ENCODE data around the gene SLC25A51.
A peak's percentile ranks its signal among the peaks of the same experiment; 100 is the strongest.

The SLC25A51 gene

DNA sequence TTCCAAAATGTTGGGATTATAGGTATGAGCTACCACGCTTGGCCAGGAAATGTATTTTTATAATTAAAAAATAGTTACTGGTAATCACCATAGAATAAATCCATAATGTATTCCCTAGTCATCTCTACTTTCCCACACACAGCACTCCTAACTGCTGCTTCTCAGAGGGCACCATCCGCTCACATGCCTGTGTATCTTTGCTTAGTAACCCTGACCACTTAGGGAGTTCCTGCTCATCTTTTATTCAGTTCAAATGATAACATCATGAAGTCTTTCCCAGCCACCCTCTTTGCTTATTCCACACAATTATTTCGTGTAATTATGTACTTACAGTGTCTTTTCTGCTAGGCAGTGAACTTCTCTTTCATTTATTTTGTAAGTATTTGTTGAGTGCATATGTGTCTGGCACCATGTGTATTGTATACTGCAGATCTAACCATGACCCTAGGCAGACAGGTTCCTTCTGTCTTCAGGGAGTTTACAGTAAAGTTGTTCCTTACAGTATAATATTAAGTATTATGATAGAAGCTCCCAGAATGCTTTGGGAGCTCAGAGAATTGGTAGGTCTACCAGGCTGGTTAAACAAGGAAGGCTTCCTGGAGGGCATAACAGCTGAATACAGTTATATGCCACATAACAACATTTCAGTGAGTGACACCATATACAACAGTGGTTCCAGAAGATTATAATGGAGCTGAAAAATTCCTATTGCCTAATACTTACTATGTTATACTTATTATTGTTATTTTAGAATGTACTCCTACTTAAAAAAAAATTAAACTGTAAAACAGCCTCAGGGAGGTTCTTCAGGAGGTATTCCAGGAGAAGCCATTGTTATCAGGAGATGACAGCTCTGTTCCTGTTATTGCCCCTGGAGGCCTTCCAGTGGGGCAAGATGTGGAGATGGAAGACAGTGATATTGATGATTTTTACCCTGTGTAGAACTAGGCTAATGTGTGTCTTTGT, 64.1 kb downstream of the SLC25A51 start:
- TF ChIP-seq, protein P1, sequence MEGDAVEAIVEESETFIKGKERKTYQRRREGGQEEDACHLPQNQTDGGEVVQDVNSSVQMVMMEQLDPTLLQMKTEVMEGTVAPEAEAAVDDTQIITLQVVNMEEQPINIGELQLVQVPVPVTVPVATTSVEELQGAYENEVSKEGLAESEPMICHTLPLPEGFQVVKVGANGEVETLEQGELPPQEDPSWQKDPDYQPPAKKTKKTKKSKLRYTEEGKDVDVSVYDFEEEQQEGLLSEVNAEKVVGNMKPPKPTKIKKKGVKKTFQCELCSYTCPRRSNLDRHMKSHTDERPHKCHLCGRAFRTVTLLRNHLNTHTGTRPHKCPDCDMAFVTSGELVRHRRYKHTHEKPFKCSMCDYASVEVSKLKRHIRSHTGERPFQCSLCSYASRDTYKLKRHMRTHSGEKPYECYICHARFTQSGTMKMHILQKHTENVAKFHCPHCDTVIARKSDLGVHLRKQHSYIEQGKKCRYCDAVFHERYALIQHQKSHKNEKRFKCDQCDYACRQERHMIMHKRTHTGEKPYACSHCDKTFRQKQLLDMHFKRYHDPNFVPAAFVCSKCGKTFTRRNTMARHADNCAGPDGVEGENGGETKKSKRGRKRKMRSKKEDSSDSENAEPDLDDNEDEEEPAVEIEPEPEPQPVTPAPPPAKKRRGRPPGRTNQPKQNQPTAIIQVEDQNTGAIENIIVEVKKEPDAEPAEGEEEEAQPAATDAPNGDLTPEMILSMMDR (IDR thresholded peaks at IDR 0.05; ENCODE audit: low read depth, low read length) = no peak
- H3K4me3 ChIP-seq (replicated peaks in 1 of 2; ENCODE audit: low read depth in 2 of 2, low read length in 2 of 2) = no peak overlapping the region
- peak; percentile 46 to 54 for DNase-seq (ENCODE audit: low read depth in 2 of 2)
